PC-9 (cell line): Measurements from ENCODE around the gene HBG2. TPM values are rescaled to one million over a fixed set of nuclear protein-coding genes. Genes with fewer than 3 reads are reported as not detected.
"Not testable (repeated sequence)": the region's sequence is repeated elsewhere in the genome, so short reads cannot be mapped to it uniquely, and the experiment has no call there.

Experiments
- Bru-seq: library from RNA; stranded (reverse); fragments of 400-500 nt; gene quantifications from one replicate; lab custom pipeline; 2021; lab: Mats Ljungman, UMichigan
- BruChase-seq, 2 experiments: library from RNA; stranded (reverse); fragments of 400-500 nt; gene quantifications; one replicate each; lab custom pipeline; 2021; lab: Mats Ljungman, UMichigan
- BruUV-seq: library from RNA; stranded (reverse); fragments of 400-500 nt; replicated peaks from 2 replicates; lab custom pipeline; 2021; lab: Mats Ljungman, UMichigan
- CTCF ChIA-PET: fragments of 300-600 bp; sonication (Branson Sonifier 250); formaldehyde crosslinking; loops from one replicate; lab custom pipeline; 2022; ENCODE audit warnings: antibody characterized with exemption; lab: Charles Lee
- POLR2A ChIA-PET: fragments of 300-600 bp; sonication (Branson Sonifier 250); formaldehyde crosslinking; loops from one replicate; lab custom pipeline; 2022; ENCODE audit warnings: antibody characterized with exemption; ENCODE audit not compliant: unreplicated experiment; lab: Charles Lee
- DNase-seq, 2 experiments: peaks; one replicate each; pipeline versions ENCODE4 v3.0.0 to v3.0.0-alpha.2; 2015 to 2022; ENCODE audit warnings: mixed read lengths in 1 of 2
- H2AFZ ChIP-seq: fragments of 200-600 bp; sonication (generic); 2 replicates; pipeline ENCODE4 v1.8.1; 2017; ENCODE audit warnings: antibody characterized with exemption
- H3F3A ChIP-seq: fragments of 200-600 bp; sonication (generic); 2 replicates; pipeline ENCODE4 v1.8.1; 2017; ENCODE audit warnings: antibody characterized with exemption, mild to moderate bottlenecking, low read depth; ENCODE audit not compliant: insufficient read depth
- H3K27ac ChIP-seq: fragments of 200-600 bp; sonication (generic); 2 replicates; pipeline ENCODE4 v1.6.1; 2016; ENCODE audit warnings: mixed run types
- H3K27me3 ChIP-seq: fragments of 200-600 bp; sonication (generic); 2 replicates; pipeline ENCODE4 v1.6.1; 2016; ENCODE audit warnings: low read depth, mixed run types; ENCODE audit not compliant: insufficient read depth
- H3K36me3 ChIP-seq: fragments of 200-600 bp; sonication (generic); 2 replicates; pipeline ENCODE4 v1.6.1; 2016; ENCODE audit warnings: low read depth, mixed run types
- H3K4me1 ChIP-seq: fragments of 200-600 bp; sonication (generic); replicated peaks from 2 replicates; pipeline ENCODE4 v1.6.1; 2016; ENCODE audit warnings: mixed run types; ENCODE audit not compliant: insufficient read depth
- H3K4me2 ChIP-seq: fragments of 200-600 bp; sonication (generic); 2 replicates; pipeline ENCODE4 v1.6.1; 2017; ENCODE audit warnings: mixed run types
- H3K4me3 ChIP-seq: fragments of 200-600 bp; sonication (generic); 2 replicates; pipeline ENCODE4 v1.6.1; 2016; ENCODE audit warnings: mixed run types
- H3K79me2 ChIP-seq: fragments of 200-600 bp; sonication (generic); 2 replicates; pipeline ENCODE4 v1.6.1; 2017; ENCODE audit warnings: low read depth, mixed run types
- H3K9me2 ChIP-seq: fragments of 200-600 bp; sonication (generic); 2 replicates; pipeline ENCODE4 v1.8.1; 2017; ENCODE audit warnings: mild to moderate bottlenecking; ENCODE audit not compliant: insufficient read depth
- H3K9me3 ChIP-seq: fragments of 200-600 bp; sonication (generic); 2 replicates; pipeline ENCODE4 v1.8.1; 2016; ENCODE audit warnings: low read depth; ENCODE audit not compliant: insufficient read depth
- H4K20me1 ChIP-seq: fragments of 200-600 bp; sonication (generic); 2 replicates; pipeline ENCODE4 v1.8.1; 2017; ENCODE audit not compliant: insufficient read depth
- CTCF ChIP-seq: fragments of 200-600 bp; sonication (generic); conservative IDR thresholded peaks from 2 replicates; pipeline ENCODE4 v1.6.1; 2017; ENCODE audit warnings: mixed run types, antibody characterized with exemption, mild to moderate bottlenecking, moderate library complexity
- EZH2 ChIP-seq: fragments of 200-600 bp; sonication (generic); IDR thresholded peaks from 2 replicates; pipeline ENCODE4 v1.8.0; 2017; ENCODE audit warnings: antibody characterized with exemption, low read depth
- intact Hi-C: fragments of 100-400 bp; cut with micrococcal nuclease; formaldehyde crosslinking; loops from one replicate; pipeline ENCODE4 v1.10.0; 2022; ENCODE audit not compliant: unreplicated experiment
- long read RNA-seq: library from polyadenylated mRNA; stranded (forward); transcript quantifications from one replicate; pipeline ENCODE4 v2.0.0, GENCODE V29; 2022
- total RNA-seq: library from RNA; stranded (reverse); gene quantifications from 2 replicates; pipeline ENCODE4 v1.2.3, GENCODE V29; 2021

HBG2 gene
- total RNA-seq (0.63 TPM in 1 of 2 replicates, not detected in the other), Bru-seq, nascent RNA (percentile 45 among the genes with signal in this experiment), BruChase-seq, experiment 1, labeled RNA remaining after a 2-hour chase (percentile 38 among the genes with signal in this experiment), BruChase-seq, experiment 2, labeled RNA remaining after a 6-hour chase (percentile 32 among the genes with signal in this experiment)
- long read RNA-seq: 0 reads

GRCh38 chr11:5254646-5255413 lies at the start of gene HBG2:
HBG2 (minus strand) TSS chr11:5254781; CDS start chr11:5254728, 53 bp downstream.
- H3K27me3 ChIP-seq, H3K27ac ChIP-seq, H3K4me2 ChIP-seq, H3F3A ChIP-seq, H3K4me3 ChIP-seq, DNase-seq, intact Hi-C loops, H3K4me1 ChIP-seq, H4K20me1 ChIP-seq, H3K9me2 ChIP-seq, BruUV-seq, POLR2A ChIA-PET, H3K79me2 ChIP-seq, H3K9me3 ChIP-seq, H2AFZ ChIP-seq, H3K36me3 ChIP-seq: not testable (repeated sequence)
- CTCF ChIA-PET: interaction anchor here (0.7 kb wide), 1 partner anchor 1108 kb away, joined by 5 read pairs; no protein-coding TSS in a partner anchor

- POLR2A ChIA-PET: no interaction called here
These were observed 49.5 kb upstream of the HBG2 start for GRCh38 chr11:5304046-5304445.

GRCh38 chr11:5303626-5304025 lies 49.0 kb upstream of the HBG2 start:
- Histone ChIP-seq H3K27me3 (no peaks in the 10 kb centered on the region), H3K9me3 (no peaks in the 10 kb centered on the region), H3K79me2 (no peaks in the 10 kb centered on the region), H3K27ac (no peak overlapping the region), H3K36me3 (no peaks in the 10 kb centered on the region), H3K9me2 (no peaks in the 10 kb centered on the region), H3K4me2 (no peak overlapping the region), H2AFZ (no peak overlapping the region), H3K4me1 (no peaks in the 10 kb centered on the region), H3K4me3 (no peak overlapping the region), H3F3A (no peaks in the 10 kb centered on the region), H4K20me1 (no peaks in the 10 kb centered on the region)
- no peak for DNase-seq
- intact Hi-C loops: no loop called here
- BruUV-seq: no TSS peak
- no peak for TF ChIP-seq CTCF
- CTCF ChIA-PET: no interaction called here
- POLR2A ChIA-PET: no interaction called here

More at GRCh38 chr11:5304046-5304445, 49.5 kb upstream of the HBG2 start:
- no peak for TF ChIP-seq CTCF
- TF ChIP-seq EZH2: no peak
- CTCF ChIA-PET: no interaction called here
- H3K4me1 ChIP-seq: no peaks in the 10 kb centered on the region
- no TSS peak for BruUV-seq
- no peaks in the 10 kb centered on the region for H3F3A ChIP-seq
- no peaks in the 10 kb centered on the region for H3K36me3 ChIP-seq
- H3K4me2 ChIP-seq: no peak overlapping the region
- H3K27me3 ChIP-seq: no peaks in the 10 kb centered on the region
- no peaks in the 10 kb centered on the region for H3K9me3 ChIP-seq
- no peaks in the 10 kb centered on the region for H4K20me1 ChIP-seq
- no peaks in the 10 kb centered on the region for H3K9me2 ChIP-seq
- DNase-seq: no peak
- intact Hi-C loops: no loop called here
- H2AFZ ChIP-seq: no peak overlapping the region
- no peak overlapping the region for H3K4me3 ChIP-seq
- no peaks in the 10 kb centered on the region for H3K79me2 ChIP-seq
- no peak overlapping the region for H3K27ac ChIP-seq
